Renal cortex interstitium (tissue), 11 donors: ENCODE data around the gene TNFAIP2. TPM values are rescaled to one million over a fixed set of nuclear protein-coding genes. Genes with fewer than 3 reads are reported as not detected.
A peak's percentile ranks its signal among the peaks of the same experiment; 100 is the strongest.
"Not testable (repeated sequence)": the region's sequence is repeated elsewhere in the genome, so short reads cannot be mapped to it uniquely, and the experiment has no call there.

Experiments used
- DNase-seq, 11 donors: peaks; one replicate each; pipeline ENCODE4 v3.0.0-alpha.2; 2013; ENCODE audit warnings: low read depth in 9 of 11, low spot score in 4 of 11; ENCODE audit errors: extremely low read depth in 1 of 11
- polyA plus RNA-seq, 3 donors: library from polyadenylated mRNA; unstranded; fragments of 120-200 nt; gene quantifications; one replicate each; pipeline ENCODE4 v1.2.1, GENCODE V29; 2013; ENCODE audit not compliant: insufficient read length in 3 of 3

TNFAIP2 gene
- polyA plus RNA-seq, 3 donors: 22.8 to 38.0 (median 31.7) TPM

GRCh38 chr14:103164779-103165178 lies 41.5 kb downstream of the TNFAIP2 start:
- no peak for DNase-seq

- DNase-seq: no peak
These were observed 42.1 kb downstream of the TNFAIP2 start for GRCh38 chr14:103165323-103165722.

GRCh38 chr14:103169954-103170353 lies 46.7 kb downstream of the TNFAIP2 start:
- no peak for DNase-seq

DNA sequence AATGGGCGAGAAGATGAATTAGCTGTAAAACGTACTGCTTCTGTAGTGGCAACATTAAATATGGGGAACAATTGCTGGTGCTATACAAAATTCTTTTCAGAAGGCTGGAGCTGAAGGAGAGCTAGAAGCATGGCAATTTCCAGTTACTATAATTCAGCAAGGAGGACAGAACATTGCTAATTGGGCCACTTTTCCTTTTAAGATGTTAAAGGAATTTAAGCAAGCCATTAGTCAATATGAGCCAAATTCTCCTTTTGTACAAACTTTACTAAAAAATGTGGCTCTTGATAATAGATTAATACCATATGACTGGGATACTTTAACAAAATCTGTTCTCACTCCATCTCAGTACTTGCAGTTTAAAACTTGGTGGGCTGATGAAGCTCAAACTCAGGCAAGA lies 47.9 kb downstream of the TNFAIP2 start:
- not testable (repeated sequence) for DNase-seq

DNA sequence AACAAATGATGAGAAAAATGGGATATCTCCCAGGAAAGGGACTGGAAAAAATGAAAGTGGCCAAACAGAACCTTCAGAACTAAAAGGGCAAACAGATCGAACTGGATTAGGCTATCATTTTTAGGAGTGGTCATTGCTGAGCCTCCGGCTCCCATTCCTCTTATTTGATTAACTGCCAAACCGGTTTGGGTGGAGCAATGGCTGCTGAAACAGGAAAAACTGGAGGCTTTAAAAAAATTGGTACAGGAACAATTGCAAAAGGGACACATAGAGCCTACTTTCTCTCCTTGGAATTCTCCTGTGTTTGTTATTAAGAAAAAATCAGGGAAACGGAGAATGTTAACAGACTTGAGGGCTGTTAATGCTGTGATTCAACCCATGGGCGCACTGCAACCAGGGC lies 49.7 kb downstream of the TNFAIP2 start:
- no peak for DNase-seq

DNA sequence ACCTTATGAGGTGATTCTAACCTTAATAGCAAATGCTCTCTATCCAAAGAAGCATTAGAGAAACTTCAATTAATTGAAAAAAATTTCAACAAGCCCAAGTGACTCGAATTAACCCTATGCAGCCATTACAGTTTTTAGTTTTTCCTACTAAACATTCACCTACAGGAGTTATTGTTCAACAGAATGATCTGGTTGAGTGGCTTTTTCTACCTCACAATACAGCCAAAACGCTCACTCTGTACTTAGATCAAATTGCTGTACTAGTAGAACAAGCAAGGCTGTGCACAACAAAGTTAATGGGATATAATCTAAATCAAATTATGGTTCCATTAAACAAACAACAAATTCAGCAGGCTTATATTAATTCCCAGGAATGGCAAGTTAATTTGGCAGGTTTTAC lies 50.6 kb downstream of the TNFAIP2 start:
- not testable (repeated sequence) for DNase-seq

DNA sequence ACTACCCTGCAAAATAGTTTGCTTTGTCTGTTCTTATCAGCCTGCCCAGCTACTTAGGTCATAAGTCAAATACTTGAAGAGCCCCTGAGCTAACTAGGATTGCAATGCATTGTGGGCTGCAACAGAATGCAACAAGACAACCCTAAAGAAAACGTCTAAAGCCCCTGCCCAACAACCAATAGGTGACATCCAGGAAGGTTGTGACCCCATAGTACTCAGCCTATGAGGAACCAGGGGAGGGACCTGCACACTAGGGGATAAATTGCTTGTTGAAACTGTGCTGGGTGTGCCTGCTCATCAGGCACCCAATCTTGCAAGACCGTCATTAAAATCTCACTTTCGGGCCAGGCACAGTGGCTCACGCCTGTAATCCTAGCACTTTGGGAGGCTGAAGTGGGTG lies 52.9 kb downstream of the TNFAIP2 start:
- DNase-seq: not testable (repeated sequence)

DNA sequence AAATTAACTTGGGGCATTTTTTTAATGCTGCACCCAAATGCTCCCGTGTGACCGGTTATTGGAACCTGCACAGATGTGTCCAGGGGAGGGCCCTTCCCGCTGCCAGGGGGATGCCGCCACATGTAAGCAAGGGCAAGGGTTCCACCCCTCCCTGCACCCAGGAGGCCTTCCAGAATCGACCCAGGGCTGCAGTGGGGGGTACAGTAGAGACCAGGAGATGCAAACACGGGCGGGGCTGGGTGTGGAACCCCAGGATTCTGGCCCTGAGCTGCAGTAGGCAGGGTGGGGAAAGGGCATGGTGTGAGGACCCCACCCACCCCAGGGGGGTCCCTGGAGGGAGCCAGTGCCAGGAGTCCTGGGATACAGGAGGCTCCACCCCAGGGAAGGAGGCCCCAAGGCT lies 54.1 kb downstream of the TNFAIP2 start:
- DNase-seq: no peak

GRCh38 chr14:103178521-103178920 lies 55.3 kb downstream of the TNFAIP2 start:
- no peak for DNase-seq

DNA sequence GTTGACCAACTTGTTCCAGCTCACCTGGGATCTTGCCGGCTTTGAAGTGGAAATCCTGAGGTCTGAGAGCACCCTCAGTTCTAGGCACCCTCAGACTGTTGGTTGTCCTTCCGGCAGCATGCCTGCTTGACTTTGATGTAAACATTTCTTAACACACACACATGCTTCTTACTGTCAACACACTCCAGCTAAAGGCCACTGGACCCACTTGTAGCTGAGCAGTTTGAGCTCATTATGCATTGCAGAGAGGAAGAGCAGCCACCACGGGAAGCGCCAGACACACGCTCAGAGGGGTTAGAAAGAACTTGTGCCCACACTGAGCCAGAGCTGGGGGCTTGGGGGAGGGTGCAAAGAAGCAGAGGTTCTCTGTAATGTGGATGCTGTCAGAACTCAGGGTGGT lies 55.8 kb downstream of the TNFAIP2 start:
- no peak for DNase-seq

- no peak for DNase-seq
These were observed 57.1 kb downstream of the TNFAIP2 start for GRCh38 chr14:103180331-103180730.

DNA sequence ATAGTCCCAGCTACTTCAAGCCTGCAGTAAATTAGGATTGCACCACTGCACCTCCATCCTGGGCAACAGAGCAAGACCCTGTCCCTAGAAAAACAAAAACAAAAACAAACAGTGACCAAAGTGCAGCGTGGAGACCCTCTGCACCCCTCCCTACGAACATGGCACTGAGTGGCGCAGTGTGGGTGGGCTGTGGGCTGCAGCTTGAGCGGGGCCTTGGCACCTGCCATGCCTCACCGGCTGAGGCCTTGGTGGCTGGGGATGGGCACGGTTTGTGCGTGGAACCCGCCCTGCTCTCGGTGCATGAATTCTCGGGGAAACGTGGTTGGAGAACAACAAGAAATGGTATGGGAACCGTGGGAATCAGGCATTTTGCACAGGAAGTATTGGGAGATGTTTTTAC lies 60.8 kb downstream of the TNFAIP2 start:
- DNase-seq: no peak

DNA sequence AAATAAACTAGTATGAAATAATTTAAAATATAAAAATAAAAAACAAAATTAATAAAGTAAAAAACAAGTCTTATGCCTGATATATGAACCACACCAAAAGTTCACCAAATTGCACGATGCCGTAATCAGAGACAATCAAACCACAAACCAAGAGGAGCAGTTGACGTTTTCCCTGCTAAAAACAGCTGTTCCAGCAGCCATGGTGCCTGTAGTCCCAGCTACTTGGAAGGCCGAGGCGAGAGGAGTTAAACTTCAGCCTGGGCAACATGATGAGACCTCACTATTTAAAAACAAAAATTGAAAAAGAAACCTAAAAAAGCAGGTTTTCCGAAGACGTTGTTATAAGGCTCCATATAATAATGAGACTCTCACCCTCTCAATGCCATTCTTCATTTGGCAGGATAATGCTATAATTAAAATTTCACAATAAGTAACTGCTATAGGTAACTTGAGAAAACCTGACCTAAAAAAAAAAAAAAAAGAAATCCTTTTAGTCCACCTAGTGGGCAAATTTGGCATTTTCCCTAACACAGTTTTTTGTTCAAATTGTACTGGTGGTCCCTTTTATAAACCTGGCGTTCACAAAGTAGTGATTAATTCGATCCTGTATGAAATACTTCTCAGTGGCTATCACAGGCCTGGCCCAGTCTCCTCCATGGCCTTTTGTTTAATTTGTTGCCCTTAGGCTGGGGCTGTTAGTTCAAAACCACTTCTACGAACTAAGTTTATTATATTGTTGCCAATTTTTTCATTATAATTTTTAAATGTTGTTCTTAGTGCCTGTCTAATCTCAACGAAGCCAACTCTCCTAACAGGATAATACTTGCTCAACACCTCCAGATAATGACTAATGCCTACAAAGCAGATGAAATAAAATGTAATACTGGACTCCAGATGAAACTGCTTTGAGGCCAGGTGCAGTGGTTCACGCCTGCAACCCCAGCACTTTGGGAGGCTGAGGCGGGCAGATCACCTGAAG lies 62.1 kb downstream of the TNFAIP2 start:
- DNase-seq: peak in 2 of 11 donors; percentile 54 to 58

DNA sequence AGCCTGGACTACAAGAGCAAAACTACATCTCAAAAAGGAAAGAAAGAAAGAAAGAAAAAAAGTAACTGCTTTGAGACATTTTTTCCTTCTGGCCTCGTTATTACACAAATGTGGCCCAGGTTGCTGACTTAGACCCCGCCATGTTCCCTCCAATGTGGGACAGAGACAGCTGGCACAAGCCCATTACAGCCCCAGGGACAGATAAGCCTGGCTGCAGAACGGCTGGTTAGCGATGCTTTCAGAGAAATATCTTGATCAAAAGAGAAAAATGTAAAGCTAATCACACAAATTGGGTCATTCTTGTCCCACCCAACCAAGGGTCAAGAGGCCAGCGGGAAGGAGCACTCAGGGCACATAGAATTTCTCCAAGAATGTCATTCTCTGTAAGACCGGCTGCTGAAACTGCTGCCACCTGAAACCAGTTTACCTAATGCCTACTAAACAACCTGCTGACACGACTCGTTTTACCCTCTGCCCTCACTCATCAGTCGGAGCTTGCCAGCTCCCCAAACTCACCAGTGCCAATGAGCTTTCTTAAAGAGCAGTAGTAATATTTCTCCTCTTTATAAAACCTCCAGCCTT lies 63.1 kb downstream of the TNFAIP2 start:
- DNase-seq: no peak

Other genes with a start within 250 kb of the TNFAIP2 start
- gene AMN, start 200.8 kb upstream of the TNFAIP2 start, polyA plus RNA-seq: 10 to 100 TPM; 19.9 to 52.1 (median 42.7) TPM
- 10 to 100 TPM; 74.0 to 98.5 (median 84.0) TPM for gene CDC42BPB, start 65.9 kb upstream of the TNFAIP2 start, polyA plus RNA-seq
- not detected for gene LBHD2, start 39.3 kb upstream of the TNFAIP2 start, polyA plus RNA-seq
- gene EXOC3L4, start 28.7 kb upstream of the TNFAIP2 start, polyA plus RNA-seq: 1 to 10 TPM; 2.4 to 8.7 (median 4.5) TPM
- 100 to 1,000 TPM; 224 to 256 (median 247) TPM for gene EIF5, start 210.8 kb downstream of the TNFAIP2 start, polyA plus RNA-seq